Endothelial cell of umbilical vein (primary cell): Measurements from ENCODE around the gene RAD51C. TPM values are rescaled to one million over a fixed set of nuclear protein-coding genes. Genes with fewer than 3 reads are reported as not detected.
A peak's percentile ranks its signal among the peaks of the same experiment; 100 is the strongest.

ENCODE experiments used
- BruUV-seq: library from RNA; stranded (reverse); fragments of 400-500 nt; replicated peaks from 2 replicates; lab custom pipeline; 2021; lab: Mats Ljungman, UMichigan
- CTCF ChIA-PET: fragments of 300-600, 350-600 bp; sonication (Branson Sonifier 250); formaldehyde crosslinking; loops from one replicate; lab custom pipeline; 2021; ENCODE audit warnings: antibody characterized with exemption, inconsistent platforms; lab: Charles Lee
- POLR2A ChIA-PET: fragments of 300-600, 350-600 bp; sonication (Branson Sonifier 250); formaldehyde crosslinking; loops from one replicate; lab custom pipeline; 2021; ENCODE audit warnings: antibody characterized with exemption, inconsistent platforms; lab: Charles Lee
- DNase-seq: peaks from one replicate; pipeline ENCODE4 v3.0.0-alpha.2; 2011; ENCODE audit warnings: low read depth, low spot score
- FAIRE-seq: peaks from 2 replicates; lab custom pipeline; 2011; peaks lifted over from hg19 to GRCh38; lab: Jason Lieb, UNC
- H2AFZ ChIP-seq: 2 replicates; pipeline ENCODE4 v1.6.0; 2012; ENCODE audit warnings: low read depth, low read length, control low read depth, inconsistent platforms
- H3K27ac ChIP-seq: 2 replicates; pipeline ENCODE4 v1.5.1; 2011; ENCODE audit warnings: low read depth, mild to moderate bottlenecking, control low read depth, low read length, moderate library complexity; ENCODE audit not compliant: insufficient read depth
- H3K27me3 ChIP-seq, 2 experiments: 2 replicates each; pipeline versions ENCODE4 v1.6.0 to v1.6.1; 2011; ENCODE audit warnings: low read length in 2 of 2, mixed read lengths in 1 of 2; ENCODE audit not compliant: control insufficient read depth in 2 of 2, insufficient read depth in 2 of 2
- H3K36me3 ChIP-seq, 2 experiments: 2 replicates in 1 of 2; 3 replicates in 1 of 2; pipeline ENCODE4 v1.5.1; 2011; ENCODE audit warnings: low read length in 2 of 2, mild to moderate bottlenecking in 1 of 2, moderate library complexity in 1 of 2; ENCODE audit not compliant: control insufficient read depth in 2 of 2, insufficient read depth in 2 of 2; ENCODE audit errors: extremely low read depth in 1 of 2
- H3K4me1 ChIP-seq: 3 replicates; pipeline ENCODE4 v1.5.1; 2011; ENCODE audit warnings: mild to moderate bottlenecking, low read length; ENCODE audit not compliant: control insufficient read depth, insufficient read depth; ENCODE audit errors: extremely low read depth
- H3K4me2 ChIP-seq: 2 replicates; pipeline ENCODE4 v1.6.1; 2011; ENCODE audit warnings: low read length, control low read depth, mixed read lengths; ENCODE audit not compliant: insufficient read depth
- H3K4me3 ChIP-seq, 3 experiments: fragments of 200-600 bp in 1 of 3; sonication (generic), shearing (Covaris generic) in 1 of 3; replicated peaks in 1 of 3; 2 replicates each; pipeline ENCODE4 v1.5.1; 2011 to 2016; ENCODE audit warnings: control low read depth in 3 of 3, low read length in 3 of 3, mild to moderate bottlenecking in 2 of 3, inconsistent platforms in 1 of 3, low read depth in 1 of 3, moderate library complexity in 1 of 3; ENCODE audit not compliant: insufficient read depth in 1 of 3
- H3K79me2 ChIP-seq: 2 replicates; pipeline ENCODE4 v1.6.0; 2012; ENCODE audit warnings: low read length, inconsistent platforms; ENCODE audit not compliant: control insufficient read depth, insufficient read depth
- H3K9ac ChIP-seq: replicated peaks from 2 replicates; pipeline ENCODE3; 2011; ENCODE audit warnings: low read length, control low read depth; ENCODE audit not compliant: insufficient read depth; ENCODE audit errors: extremely low read depth
- H3K9me1 ChIP-seq: replicated peaks from 3 replicates; pipeline ENCODE4 v1.6.0; 2011; ENCODE audit warnings: mild to moderate bottlenecking, low read length; ENCODE audit not compliant: control insufficient read depth, insufficient read depth; ENCODE audit errors: extremely low read depth
- H3K9me3 ChIP-seq: replicated peaks from 2 replicates; pipeline ENCODE4 v1.5.1; 2012; ENCODE audit warnings: low read length, inconsistent platforms; ENCODE audit not compliant: control insufficient read depth, insufficient read depth
- H4K20me1 ChIP-seq: replicated peaks from 2 replicates; pipeline ENCODE3; 2011; ENCODE audit warnings: mild to moderate bottlenecking, low read length; ENCODE audit not compliant: control insufficient read depth, insufficient read depth; ENCODE audit errors: extremely low read depth
- EZH2 ChIP-seq: IDR thresholded peaks from 2 replicates; pipeline ENCODE4 v1.6.1; 2012; ENCODE audit warnings: borderline replicate concordance, low read depth, mild to moderate bottlenecking, moderate library complexity, low read length, inconsistent platforms; ENCODE audit not compliant: severe bottlenecking
- FOS ChIP-seq: IDR thresholded peaks from 2 replicates; pipeline ENCODE4 v1.6.1; 2011; ENCODE audit warnings: mild to moderate bottlenecking, low read length, moderate library complexity, borderline replicate concordance; ENCODE audit not compliant: insufficient read depth
- GATA2 ChIP-seq: IDR thresholded peaks from 2 replicates; pipeline ENCODE4 v1.7.0; 2011; ENCODE audit warnings: low read depth, mild to moderate bottlenecking, moderate library complexity, mixed read lengths, low read length; ENCODE audit not compliant: insufficient read length, insufficient read depth
- JUN ChIP-seq: IDR thresholded peaks from 2 replicates; pipeline ENCODE4 v1.6.1; 2011; ENCODE audit warnings: borderline replicate concordance, low read depth; ENCODE audit not compliant: insufficient read length, insufficient read depth
- MAX ChIP-seq: IDR thresholded peaks from 2 replicates; pipeline ENCODE4 v1.6.1; 2011; ENCODE audit not compliant: insufficient read depth, insufficient read length
- MYC ChIP-seq: IDR thresholded peaks from one replicate; pipeline ENCODE4 v1.6.1; 2011; ENCODE audit warnings: mild to moderate bottlenecking, low read depth, low read length
- POLR2A ChIP-seq: IDR thresholded peaks from 2 replicates; pipeline ENCODE4 v1.6.1; 2012; ENCODE audit warnings: low read depth, mild to moderate bottlenecking, control low read depth, low read length
- POLR2AphosphoS5 ChIP-seq: IDR thresholded peaks from 2 replicates; pipeline ENCODE4 v1.6.1; 2012; ENCODE audit warnings: low read depth, mild to moderate bottlenecking, control low read depth, low read length, moderate library complexity; ENCODE audit not compliant: insufficient read depth
- dilution Hi-C: fragments of 300-500 bp; cut with MboI; formaldehyde crosslinking; loops from one replicate; pipeline ENCODE4 v1.15.0; 2019; ENCODE audit warnings: low sequenced_read_pairs; ENCODE audit not compliant: extremely low pct_ligation_motif_present
- intact Hi-C: fragments of 100-400 bp; cut with micrococcal nuclease; formaldehyde crosslinking; loops from one replicate; pipeline ENCODE4 v1.10.0; 2022
- polyA plus RNA-seq, 4 experiments: library from polyadenylated mRNA; depleted of rRNA in 3 of 4; stranded (reverse) in 3 of 4; unstranded in 1 of 4; fragments of >200 nt; gene quantifications; 2 replicates each; pipeline versions ENCODE4 v1.2.1 to v1.2.3, GENCODE V29; 2011 to 2012; ENCODE audit warnings: missing spikeins in 1 of 4
- total RNA-seq: library from RNA; stranded (reverse); gene quantifications from 2 replicates; pipeline ENCODE4 v1.2.3, GENCODE V29; 2021
- TF ChIP-seq, protein P1 (sequence below), 2 donors: IDR thresholded peaks; 1 replicate in 1 of 2; 2 replicates in 1 of 2; pipeline ENCODE4 v1.5.1; 2011; ENCODE audit warnings: low read length in 2 of 2, mild to moderate bottlenecking in 2 of 2, moderate library complexity in 2 of 2, control low read depth in 1 of 2, inconsistent platforms in 1 of 2, low read depth in 1 of 2; ENCODE audit not compliant: insufficient read depth in 1 of 2; ENCODE audit errors: extremely low read depth in 1 of 2

The RAD51C gene
- total and polyA plus RNA-seq, 2 donors (not counting 3 experiments of a cell fraction or from before 2014, with no cell fraction given), result 24.8 to 38.9 TPM

- Histone ChIP-seq H3K36me3 (peaks cover 0 to 4% of the 10 kb centered on the region in 2 experiments), H4K20me1 (no peaks in the 10 kb centered on the region), H3K4me2 (no peak overlapping the region), H3K4me3 (no peak overlapping the region), H3K9ac (no peak overlapping the region), H2AFZ (no peak overlapping the region), H3K9me1 (no peaks in the 10 kb centered on the region), H3K9me3 (no peaks in the 10 kb centered on the region), H3K79me2 (no peaks in the 10 kb centered on the region), H3K27ac (peak overlapping the region; percentile 97), H3K4me1 (peaks cover 18% of the 10 kb centered on the region), H3K27me3 (no peaks in the 10 kb centered on the region)
- DNase-seq (no peak), FAIRE-seq (no peak)
- POLR2A ChIA-PET, result no interaction called here
- CTCF ChIA-PET, result interaction anchor here (0.6 to 1.4 kb wide), 6 partner anchors 8 to 338 kb away, joined by 3 to 7 read pairs (median 4); partner anchors contain the start of genes RAD51C and TEX14
- dilution Hi-C loops, result loop anchor here (10.0 kb wide), 1 partner anchor 69 kb away; no protein-coding TSS in a partner anchor
- intact Hi-C loops, result loop anchor here (1.0 to 2.0 kb wide), 4 partner anchors 12 to 185 kb away; partner anchors contain the start of genes RAD51C and TEX14
- BruUV-seq, result no TSS peak
- TF ChIP-seq FOS, result no peak
- no peak for TF ChIP-seq GATA2
- TF ChIP-seq, protein P1, sequence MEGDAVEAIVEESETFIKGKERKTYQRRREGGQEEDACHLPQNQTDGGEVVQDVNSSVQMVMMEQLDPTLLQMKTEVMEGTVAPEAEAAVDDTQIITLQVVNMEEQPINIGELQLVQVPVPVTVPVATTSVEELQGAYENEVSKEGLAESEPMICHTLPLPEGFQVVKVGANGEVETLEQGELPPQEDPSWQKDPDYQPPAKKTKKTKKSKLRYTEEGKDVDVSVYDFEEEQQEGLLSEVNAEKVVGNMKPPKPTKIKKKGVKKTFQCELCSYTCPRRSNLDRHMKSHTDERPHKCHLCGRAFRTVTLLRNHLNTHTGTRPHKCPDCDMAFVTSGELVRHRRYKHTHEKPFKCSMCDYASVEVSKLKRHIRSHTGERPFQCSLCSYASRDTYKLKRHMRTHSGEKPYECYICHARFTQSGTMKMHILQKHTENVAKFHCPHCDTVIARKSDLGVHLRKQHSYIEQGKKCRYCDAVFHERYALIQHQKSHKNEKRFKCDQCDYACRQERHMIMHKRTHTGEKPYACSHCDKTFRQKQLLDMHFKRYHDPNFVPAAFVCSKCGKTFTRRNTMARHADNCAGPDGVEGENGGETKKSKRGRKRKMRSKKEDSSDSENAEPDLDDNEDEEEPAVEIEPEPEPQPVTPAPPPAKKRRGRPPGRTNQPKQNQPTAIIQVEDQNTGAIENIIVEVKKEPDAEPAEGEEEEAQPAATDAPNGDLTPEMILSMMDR (IDR thresholded peaks at IDR 0.05; ENCODE audit: extremely low read depth in 1 of 2, insufficient read depth in 1 of 2, low read depth in 1 of 2, low read length in 2 of 2), result no peak
- no peak for TF ChIP-seq POLR2A
- no peak for TF ChIP-seq EZH2
- TF ChIP-seq JUN, result no peak
- no peak for TF ChIP-seq POLR2AphosphoS5
- TF ChIP-seq MYC, result no peak
- TF ChIP-seq MAX, result no peak
Measured at GRCh38 chr17:58703916-58704286, 11.5 kb downstream of the RAD51C start.
